HG02981 (cell line): ENCODE results near the gene PGM2.
A peak's percentile ranks its signal among the peaks of the same experiment; 100 is the strongest.

Source experiments
- ATAC-seq: cut with Tn5 transposase; IDR thresholded peaks from one replicate; pipeline ENCODE4 v1.9.1; 2021; ENCODE audit warnings: mild to moderate bottlenecking, moderate library complexity; ENCODE audit not compliant: unreplicated experiment

Gene PGM2

DNA sequence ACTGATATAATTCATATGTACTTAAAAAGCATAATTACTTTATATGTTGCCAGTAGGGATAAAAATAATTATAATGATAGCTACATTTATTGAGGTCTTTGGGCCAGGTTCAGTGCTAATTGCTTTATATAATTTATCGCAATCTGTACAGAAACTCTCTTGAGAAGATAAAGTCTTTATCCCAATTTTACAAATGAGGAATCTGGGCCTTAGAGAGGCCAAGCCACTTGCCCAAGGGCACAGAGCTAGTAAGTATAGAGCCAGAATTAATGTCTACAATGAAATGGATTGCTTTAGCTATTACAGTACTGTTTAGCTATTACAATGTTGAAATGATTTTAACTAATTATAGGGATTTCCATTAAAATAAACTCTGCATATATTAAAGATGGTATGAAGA is 33.8 kb downstream of the PGM2 start:
- no peak for ATAC-seq

DNA sequence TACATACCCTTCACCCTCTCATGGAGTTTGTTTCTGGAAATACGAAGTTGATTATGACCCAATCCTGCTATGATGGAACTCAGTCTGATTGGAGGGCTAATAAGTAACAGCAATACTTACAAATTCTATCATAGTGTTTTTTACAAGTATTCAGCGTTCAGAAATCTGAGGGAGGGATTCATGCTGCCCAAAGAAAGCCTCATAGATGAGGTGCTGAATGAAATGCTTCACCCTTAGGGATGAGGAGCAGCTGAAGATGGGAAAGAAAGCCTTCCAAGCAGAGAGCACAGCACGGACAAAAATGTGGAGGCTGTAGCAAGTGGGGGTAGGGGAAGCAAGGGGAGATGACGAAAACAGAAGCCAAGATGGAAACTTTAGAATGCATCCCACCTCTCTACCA is 36.5 kb downstream of the PGM2 start:
- no peak for ATAC-seq

DNA sequence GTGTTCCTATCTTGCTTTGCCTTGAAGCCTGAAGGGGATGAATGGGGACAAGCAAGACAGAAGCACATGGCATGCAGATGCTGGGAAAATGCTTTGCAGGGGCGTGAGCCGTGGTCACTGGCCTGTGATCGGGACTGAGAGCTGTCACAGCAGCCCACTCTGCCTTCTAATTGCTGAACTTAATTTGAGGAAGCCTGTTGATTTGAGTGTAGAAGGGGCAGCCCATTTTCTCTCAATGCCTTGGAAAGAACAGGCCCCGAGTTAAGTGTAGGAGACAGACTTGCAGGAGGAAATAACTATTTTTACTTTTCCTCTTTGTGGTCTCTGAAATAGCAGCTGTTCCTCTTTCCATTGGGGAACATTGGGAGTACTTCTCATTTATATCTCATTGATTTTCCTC is 38.3 kb downstream of the PGM2 start:
- ATAC-seq: no peak

DNA sequence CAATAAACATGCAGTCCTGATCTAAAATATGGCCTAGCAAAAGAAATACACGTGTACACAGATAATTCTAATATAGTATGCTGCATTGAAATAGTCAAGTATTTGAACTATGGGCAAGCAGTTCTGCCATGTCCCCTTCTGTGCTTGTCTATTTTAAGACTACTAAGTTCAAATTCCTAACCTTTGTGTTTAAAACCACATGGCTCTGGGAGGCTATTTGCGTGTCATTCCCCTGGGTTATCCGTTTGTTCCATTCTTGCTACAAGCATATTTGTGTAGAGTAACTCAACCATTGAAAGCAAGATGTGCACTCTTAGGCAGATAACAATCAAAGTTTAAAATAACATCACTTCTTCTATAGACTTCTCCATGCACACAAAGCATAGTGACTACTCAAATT is 39.0 kb downstream of the PGM2 start:
- no peak for ATAC-seq

DNA sequence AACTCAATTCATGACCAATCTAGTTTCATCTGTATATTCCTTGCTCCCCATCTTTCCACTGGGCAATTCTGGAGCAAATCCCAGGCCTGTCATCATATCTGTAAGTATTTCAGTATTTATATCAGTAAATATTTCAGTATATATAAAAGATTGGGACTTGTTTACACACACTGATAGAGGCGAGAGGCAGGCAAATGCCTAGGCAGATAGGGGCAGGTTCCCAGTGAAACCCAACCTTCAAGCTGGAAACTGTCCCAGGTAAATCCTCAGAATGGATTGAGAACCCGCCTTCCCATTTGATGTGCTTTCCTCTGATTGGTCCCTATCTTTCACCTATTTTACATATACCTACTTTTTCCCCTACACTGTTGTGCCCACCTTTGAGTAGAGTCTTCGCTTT is 40.6 kb downstream of the PGM2 start:
- no peak for ATAC-seq

DNA sequence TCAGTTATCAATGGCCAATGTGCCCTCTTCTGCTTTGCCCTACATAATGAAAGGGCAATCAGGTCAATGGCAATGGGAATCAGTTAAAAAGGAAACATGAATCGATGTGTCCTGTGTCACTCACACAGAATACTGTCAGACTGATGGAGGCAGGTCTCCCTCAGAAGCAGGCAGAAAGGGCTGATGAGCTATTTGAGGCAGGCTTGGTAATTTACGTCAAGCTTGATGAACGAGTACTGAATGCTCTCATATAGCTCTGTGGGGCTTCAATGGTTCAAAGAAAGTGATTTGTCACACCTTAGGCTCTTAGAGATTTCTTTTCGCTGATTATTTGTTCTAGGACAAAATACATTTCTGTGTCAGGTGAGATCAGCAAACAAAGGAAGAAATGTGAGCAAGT is 41.8 kb downstream of the PGM2 start:
- no peak for ATAC-seq

DNA sequence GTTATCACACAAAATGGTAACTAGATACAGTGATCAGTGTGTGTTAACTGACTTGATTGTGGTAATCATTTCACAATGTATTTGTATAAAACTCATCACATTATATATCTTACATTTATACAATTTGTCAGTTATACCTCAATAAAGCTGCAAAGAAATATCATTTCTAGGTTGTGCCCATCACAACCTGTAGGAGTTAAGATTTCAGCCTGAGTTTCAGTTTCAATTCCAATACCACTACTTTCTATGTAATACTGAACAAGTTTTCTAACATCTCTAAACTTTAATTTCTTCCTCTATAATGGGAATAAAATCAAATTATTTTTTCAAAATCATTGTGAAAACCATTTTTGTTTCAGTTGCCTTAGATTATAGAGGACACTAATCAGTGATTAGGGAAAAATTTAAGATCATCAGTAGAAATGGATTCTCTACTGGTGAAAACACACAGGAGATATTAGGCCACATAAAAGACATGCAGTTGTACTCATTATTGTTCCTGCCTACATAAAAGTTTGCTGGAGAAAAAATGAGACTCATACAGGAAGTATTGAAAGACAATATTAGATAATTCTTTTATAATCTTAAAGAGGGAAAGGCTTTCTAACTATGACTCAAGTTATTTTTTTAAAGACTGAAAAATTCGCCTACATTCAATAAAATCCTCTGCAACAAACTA is 46.0 kb downstream of the PGM2 start:
- peak; percentile 64 for ATAC-seq

DNA sequence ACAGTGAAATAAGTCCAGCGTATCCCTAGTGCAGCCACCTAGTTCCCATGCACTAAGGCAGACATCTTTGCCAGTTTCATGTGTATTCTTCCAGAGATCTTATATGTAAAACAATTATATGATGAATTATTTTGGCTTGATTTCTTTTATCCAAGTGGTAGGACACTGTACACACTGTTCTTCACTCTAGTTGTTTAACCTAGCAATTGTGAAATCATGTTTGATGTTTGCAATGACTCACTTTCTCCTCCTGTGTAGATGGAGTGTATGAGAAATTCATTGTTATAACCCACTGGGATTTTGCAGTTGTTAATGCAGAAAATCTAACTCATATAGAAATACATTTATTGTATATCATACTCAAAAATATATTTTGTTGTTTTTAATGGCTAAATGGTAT is 46.9 kb downstream of the PGM2 start:
- ATAC-seq: no peak

DNA sequence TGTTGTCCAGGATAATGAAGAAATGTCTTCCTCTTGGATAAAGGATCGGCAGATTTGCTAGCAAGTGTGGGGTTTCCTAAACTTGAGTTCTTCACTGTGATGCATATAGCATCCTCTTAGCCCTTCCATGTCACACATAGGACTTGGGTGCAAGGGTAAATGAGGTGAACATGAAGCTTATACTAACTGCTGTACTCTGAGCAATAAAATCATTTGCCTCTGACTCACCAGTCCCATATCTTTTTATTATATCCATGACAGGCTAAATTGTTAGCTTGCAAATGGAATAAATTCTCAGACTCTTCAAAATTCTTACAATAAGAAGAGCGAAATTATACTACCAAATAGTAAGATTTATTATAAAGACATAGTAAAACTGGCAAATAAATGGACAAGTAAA is 49.7 kb downstream of the PGM2 start:
- no peak for ATAC-seq

DNA sequence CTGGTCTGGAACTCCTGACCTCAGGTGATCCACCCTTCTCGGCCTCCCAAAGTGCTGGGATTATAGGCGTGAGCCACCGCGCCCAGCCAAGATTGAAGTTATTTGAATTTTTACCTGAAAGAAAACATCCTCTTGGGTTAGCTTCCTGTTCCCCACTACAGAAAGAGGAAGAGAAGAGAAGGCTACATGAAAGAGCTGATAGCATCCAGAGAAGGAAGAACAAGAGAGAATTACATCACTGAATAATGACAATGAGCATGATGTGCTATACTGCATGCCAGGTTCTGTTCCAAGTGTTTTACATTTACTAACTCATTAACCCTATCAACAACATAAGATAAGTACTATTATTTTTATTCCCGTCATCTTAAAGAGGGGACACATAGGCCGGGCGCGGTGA is 52.9 kb downstream of the PGM2 start:
- no peak for ATAC-seq

DNA sequence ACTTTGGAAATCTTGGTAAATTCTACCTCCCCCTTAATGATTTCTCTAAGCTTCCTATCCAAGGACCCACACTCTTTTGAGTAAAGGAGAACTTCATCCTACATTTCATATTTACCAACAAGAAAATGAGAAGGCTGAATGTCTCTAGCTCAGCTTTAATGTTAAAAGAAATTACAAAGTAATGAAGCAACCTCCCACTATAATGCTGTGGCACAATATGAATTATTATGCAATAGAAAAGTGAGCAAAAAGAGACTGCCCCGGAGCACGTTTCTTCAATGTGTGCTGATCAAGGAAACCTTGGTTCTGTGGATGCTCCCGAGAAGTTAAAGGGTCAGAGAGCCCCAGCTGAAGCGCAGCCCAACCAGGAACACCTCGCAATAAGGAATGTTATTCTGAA is 55.3 kb downstream of the PGM2 start:
- ATAC-seq: no peak

DNA sequence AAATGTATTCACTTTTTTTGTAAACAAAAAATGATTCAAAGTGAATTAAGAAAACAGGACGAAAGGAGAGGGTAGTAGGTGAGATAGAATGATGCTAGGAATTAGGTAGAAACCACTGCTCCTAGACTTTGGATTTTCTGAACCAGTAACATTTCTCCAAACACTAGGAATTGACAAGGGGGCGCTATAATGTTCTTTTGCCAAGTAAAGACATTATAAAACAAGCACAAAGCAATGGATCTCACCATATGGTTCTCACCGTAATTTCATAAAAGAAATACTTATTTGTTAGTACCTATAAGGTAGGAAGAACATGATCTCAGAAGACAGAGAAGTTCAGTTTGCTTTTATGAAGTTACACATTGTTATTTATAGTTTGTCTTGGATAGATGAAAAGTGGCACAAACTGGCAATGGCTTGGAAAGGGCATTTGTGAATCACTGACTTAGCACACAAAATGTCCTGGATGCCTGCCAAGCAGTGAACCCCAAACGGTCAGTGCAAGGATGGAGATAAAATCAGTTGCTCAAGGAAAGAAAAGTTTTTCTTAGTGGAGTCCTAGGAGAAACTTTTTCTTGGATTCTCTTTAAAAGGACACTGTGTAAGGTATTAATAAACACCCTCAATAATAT is 56.3 kb downstream of the PGM2 start:
- no peak for ATAC-seq

DNA sequence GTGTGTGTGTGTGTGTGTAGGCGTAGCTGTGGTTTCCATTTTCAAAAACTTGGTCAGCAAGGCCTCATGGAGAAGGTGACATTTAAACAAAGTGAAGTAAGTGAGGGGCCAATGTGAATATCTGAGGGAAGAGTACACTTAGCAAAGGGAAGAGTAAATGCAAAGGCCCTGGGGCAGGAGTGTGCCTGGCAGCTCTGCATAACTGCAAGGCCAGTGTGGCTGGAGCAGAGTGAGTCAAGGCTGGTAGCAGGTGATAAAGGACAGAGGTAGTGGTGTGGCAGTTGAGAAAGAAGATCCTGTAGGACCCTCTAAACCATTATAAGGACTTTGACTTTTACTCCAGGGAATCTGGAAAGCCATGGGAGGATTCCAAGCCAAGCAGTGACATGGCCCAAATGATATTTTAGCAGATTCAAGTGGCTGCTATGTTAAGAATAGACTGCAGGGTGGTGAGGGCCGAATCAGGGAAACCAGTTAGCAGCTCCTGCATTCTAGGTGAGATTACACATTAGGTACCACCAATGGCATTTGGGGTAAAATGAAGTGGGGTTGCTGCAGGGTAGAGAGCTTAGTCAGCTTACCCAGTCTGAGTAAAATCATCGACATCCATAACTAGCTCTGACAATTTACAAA is 58.5 kb downstream of the PGM2 start:
- no peak for ATAC-seq

DNA sequence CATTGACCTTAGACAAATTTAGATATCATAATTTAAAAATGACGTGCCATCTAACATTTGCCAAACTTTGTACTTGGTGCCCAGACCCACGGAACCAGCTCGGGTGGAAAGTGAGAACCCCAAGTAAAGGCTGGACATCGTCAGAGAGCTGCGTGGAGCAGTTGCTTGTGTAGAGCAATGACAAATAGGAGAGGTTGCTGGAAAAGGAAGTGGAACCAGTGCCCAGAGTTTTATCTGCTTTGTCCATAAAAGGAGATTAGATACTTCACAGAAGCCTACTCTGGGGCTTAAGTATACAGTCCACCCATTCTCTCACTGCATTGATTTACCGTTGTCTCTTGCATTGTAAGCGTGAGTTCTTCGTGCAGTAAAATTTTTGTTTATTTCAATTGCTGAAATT is 59.0 kb downstream of the PGM2 start:
- ATAC-seq: no peak

DNA sequence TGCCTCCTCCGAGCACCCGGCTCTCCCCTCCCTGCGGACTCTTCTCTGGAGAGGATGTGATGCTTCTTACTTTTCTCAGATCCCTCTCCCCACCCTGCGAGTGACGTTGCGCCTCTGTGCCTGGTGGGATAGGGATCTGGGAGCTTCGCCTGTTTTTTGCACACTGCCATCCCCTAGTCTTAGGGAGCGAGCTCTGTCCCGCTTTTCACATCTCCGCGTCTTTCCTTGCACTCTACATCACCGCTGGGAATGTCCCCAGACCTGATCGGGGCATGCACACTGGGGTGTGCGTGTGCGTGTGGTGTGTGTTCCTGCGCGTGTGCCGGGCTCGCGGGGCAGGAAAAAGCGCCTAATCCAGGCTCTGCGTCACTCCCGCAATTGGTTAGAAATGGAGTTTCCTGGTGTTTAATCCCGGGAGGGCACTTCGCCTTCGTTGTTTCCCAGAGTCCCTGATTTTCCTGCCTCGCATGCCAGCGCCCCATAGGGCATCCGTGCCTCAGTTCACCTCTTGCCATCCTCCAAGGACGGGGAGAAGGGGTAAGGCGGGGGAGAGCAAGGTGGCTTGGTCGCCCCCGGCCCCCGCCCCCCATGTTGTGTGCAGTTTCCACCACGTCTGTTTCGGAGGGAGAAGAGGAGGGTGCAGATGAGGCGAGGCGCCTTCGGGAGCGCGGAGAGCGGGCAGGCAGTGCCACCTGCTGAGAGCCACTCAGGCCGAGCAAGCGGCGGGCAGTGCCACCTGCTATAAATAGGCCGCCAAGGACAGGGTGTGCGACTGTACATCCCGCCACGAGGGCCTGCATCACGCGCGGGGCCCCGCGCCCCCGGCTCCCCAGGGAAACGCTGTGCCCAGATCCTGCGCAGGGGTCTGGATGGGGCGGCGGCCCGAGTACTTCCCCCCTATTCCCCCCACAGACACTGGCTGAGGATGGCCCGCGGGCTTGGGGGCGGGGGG is 63.6 kb downstream of the PGM2 start:
- peak; percentile 10 for ATAC-seq

DNA sequence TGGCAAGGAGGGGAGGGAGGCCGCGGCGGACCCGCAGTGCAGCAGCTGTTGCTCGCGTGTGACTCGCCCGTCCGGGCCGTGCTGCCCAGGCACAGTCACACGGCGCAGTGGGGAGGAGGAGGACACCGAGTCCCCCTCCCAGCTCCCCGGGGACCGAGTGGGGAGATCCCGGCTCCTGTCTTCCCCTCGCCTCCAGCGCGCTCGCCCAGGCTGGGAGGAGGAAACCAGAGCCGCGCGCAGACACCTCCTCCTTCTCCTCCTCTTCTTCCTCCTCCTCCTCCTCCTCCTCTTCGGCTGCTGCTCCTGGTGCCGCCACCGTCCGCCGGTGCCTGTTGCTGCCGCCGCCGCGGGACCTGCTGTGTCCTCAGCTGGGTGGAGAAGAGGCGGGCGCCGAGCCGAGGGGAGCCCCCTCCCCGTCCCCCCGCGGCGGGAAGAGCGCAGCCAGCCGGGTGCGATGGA is 64.3 kb downstream of the PGM2 start, which contains the start of gene TBC1D1:
TSS of gene TBC1D1 (plus strand) at position 284 of the 459 bp plus-strand sequence. CDS start 11,012 bp downstream, outside the sequence.
- ATAC-seq: peak; percentile 26

DNA sequence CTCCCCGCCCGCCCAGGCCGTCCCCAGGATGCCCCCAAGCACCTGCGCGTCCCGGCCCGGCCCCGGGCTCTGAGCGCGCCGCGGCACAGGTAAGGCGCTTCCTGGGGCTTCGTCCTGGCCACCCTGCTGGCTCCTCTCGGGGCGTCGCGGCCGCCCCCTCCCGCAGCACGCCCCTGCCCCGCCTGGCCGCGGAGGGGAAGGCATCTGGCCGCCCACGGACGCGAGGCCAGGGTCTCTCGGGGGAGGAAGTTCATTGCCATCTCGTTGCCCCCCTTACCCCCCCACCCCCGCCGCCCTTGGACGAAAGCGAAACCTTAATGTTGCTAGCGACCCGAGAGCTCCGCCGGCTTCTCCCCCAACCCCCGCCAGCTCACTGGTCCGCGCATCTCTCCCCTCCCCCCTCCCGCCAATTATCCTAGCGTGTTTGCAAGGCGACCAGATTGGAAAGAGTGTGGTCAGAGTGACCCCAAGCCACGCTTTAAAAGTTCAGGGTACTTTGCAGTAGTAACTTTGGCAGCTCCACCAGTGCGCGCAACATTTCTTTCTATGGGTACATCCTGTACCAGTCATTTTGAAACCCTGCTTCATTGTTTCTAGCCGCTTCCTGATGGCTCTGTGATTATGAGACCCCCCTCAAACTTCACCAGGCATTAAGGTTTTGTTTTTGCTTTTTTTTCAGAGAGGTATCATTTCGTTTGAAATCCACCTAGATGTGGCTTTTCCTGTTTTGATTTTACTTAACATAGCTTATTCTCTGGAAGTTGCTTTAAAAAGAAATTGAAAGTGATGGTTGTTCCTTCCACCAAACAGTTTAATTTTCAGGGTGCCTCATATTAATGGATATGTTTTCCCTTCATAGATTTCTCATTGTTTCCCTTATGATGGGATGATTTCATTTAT is 65.0 kb downstream of the PGM2 start:
- peak; percentile 55 for ATAC-seq

DNA sequence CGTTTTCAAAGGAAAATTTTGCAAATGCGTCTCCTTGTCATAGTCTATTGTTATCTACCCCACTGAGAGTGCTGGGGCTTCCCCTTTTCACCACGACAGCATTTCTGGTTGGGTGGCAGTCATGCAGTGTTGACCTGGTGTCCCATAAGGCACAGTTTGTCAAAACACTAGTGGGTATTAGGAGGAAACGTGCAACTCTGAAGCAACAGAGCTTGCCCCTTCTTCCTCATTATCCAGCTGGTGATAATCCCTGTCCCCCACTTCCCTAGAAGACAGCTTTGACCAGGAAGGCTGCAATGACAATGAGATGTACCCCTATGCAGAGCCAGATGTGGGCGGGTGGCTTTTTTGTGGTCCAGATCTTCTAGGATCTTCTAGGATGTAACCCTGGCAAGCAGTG is 66.2 kb downstream of the PGM2 start:
- peak; percentile 44 for ATAC-seq

DNA sequence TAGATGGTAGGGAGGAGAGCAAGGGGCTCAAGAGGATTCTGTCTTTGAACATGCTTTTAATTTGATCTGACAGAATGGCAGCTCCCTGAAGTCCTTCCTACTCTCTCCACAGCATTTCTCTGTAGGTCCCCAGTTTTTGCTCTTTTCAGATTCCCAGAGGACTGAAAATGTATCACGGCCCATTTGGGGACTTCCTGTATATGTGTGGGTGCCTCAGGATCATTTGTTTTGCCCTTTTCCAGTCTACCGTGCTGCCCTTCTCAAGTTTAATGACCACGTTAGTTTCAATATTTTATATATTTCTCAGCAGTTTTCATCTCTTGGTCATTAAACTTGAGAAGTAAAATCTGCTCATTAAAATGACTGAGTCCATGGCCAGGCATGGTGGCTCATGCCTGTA is 66.7 kb downstream of the PGM2 start:
- no peak for ATAC-seq

DNA sequence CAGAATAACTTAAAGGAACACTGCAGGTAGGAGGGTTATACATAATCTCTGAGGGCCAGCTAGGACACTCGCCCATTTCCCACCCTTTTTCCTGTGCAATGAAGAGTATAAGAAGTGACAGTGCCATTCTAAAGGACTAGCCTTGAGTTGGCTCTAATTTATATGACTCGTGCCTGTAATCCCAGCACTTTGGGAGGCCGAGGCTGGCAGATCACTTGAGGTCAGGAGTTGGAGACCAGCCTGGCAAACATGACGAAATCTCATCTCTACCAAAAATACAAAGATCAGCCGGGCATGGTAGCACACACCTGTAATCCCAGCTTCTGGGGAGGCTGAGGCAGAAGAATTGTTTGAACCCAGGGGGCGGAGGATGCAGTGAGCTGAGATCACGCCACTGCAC is 68.8 kb downstream of the PGM2 start:
- ATAC-seq: no peak
